A673 (cell line): Measurements from ENCODE around the gene RBMS1. TPM values are rescaled to one million over a fixed set of nuclear protein-coding genes. Genes with fewer than 3 reads are reported as not detected.

ENCODE experiments used
- BruUV-seq: library from RNA; stranded (reverse); fragments of 400-500 nt; replicated peaks from 2 replicates; lab custom pipeline; 2021; lab: Mats Ljungman, UMichigan
- CTCF ChIA-PET: fragments of 300-600 bp; sonication (Branson Sonifier 250); formaldehyde crosslinking; loops from one replicate; lab custom pipeline; 2022; ENCODE audit warnings: antibody characterized with exemption; lab: Charles Lee
- POLR2A ChIA-PET: fragments of 300-600 bp; sonication (Branson Sonifier 250); formaldehyde crosslinking; loops from one replicate; lab custom pipeline; 2022; ENCODE audit warnings: antibody characterized with exemption; ENCODE audit not compliant: low non-redundant PET; lab: Charles Lee
- DNase-seq: peaks from one replicate; pipeline ENCODE4 v3.0.0-alpha.2; 2015; ENCODE audit warnings: low spot score
- H3K27ac ChIP-seq: fragments of 200-600 bp; sonication (generic); 2 replicates; pipeline ENCODE4 v1.5.1; 2016; ENCODE audit warnings: mixed run types, low read depth, mild to moderate bottlenecking, mixed read lengths, antibody characterized with exemption, low read length; ENCODE audit not compliant: poor library complexity, severe bottlenecking
- H3K27me3 ChIP-seq: fragments of 200-600 bp; sonication (generic); replicated peaks from 2 replicates; pipeline ENCODE4 v1.6.1; 2017; ENCODE audit warnings: mixed run types, low read depth, mild to moderate bottlenecking, mixed read lengths, antibody characterized with exemption, low read length; ENCODE audit not compliant: insufficient read depth, poor library complexity
- H3K36me3 ChIP-seq: fragments of 200-600 bp; sonication (generic); 2 replicates; pipeline ENCODE4 v1.6.1; 2016; ENCODE audit warnings: mixed run types, mild to moderate bottlenecking, mixed read lengths, antibody characterized with exemption, low read length; ENCODE audit not compliant: insufficient read depth, poor library complexity, severe bottlenecking
- H3K4me1 ChIP-seq: fragments of 200-600 bp; sonication (generic); 2 replicates; pipeline ENCODE4 v1.6.1; 2017; ENCODE audit warnings: mixed run types, mild to moderate bottlenecking, mixed read lengths, antibody characterized with exemption, low read length; ENCODE audit not compliant: insufficient read depth, poor library complexity, severe bottlenecking
- H3K4me3 ChIP-seq: fragments of 200-600 bp; sonication (generic); 2 replicates; pipeline ENCODE4 v1.5.1; 2016; ENCODE audit warnings: low read depth, mixed run types, mild to moderate bottlenecking, mixed read lengths, low read length; ENCODE audit not compliant: poor library complexity, severe bottlenecking
- H3K9me3 ChIP-seq: fragments of 200-600 bp; sonication (generic); 2 replicates; pipeline ENCODE4 v1.6.1; 2016; ENCODE audit warnings: mixed run types, low read depth, mild to moderate bottlenecking, mixed read lengths, antibody characterized with exemption, low read length; ENCODE audit not compliant: poor library complexity, severe bottlenecking
- CTCF ChIP-seq: fragments of 300-800, 200-600 bp; sonication (generic); conservative IDR thresholded peaks from 2 replicates; pipeline ENCODE4 v1.5.1; 2017; ENCODE audit warnings: low read depth, mild to moderate bottlenecking, antibody characterized with exemption, low read length, moderate library complexity, mixed read lengths
- EZH2 ChIP-seq: fragments of 200-600 bp; sonication (generic); IDR thresholded peaks from 2 replicates; pipeline ENCODE4 v1.6.1; 2017; ENCODE audit warnings: borderline replicate concordance, low read depth, mild to moderate bottlenecking, mixed read lengths, antibody characterized with exemption, low read length; ENCODE audit not compliant: poor library complexity, severe bottlenecking
- intact Hi-C: fragments of 100-400 bp; cut with micrococcal nuclease; formaldehyde crosslinking; loops from one replicate; pipeline ENCODE4 v1.10.0; 2022; ENCODE audit not compliant: unreplicated experiment
- total RNA-seq: library from RNA; stranded (reverse); gene quantifications from 2 replicates; pipeline ENCODE4 v1.2.3, GENCODE V29; 2021

RBMS1 gene
- total RNA-seq, 1 experiment from 2014 or later = 84.9 TPM

DNA sequence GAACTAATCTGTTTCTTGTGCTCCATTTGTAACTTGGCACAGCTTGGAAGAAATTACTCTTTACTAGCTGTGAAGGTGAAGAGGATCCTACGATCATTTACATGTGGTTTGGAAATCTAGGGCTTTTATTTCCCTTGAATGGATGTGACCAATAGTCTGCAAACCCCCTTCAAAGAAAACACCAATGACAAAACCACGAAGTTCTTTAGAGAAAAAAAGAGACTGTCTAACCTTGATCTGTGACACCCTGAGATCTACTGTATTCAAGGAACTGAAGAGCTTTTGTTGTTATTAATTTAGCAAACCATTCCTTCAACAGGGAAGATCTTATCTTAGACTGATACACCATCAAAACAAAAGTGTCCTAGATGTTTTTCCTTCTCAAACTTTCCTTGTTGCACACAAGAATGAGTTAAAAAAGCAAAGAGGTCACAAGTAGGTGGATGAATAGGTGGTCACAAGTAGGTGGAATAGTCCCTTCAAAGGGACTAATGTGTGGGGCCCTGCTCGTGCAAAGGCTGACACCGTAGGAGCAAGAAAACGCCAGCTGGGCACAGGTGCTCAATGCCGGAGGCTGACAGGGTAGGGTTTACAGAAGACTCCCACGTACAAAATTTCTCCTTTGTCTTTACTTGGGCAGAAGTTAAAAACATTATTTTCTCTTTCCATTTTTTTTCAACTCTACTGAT lies 197.9 kb downstream of the RBMS1 start:
- Histone ChIP-seq H3K27ac (no peak overlapping the region), H3K36me3 (peaks cover 5% of the 10 kb centered on the region), H3K4me1 (peaks cover 37% of the 10 kb centered on the region), H3K4me3 (no peak overlapping the region), H3K9me3 (no peaks in the 10 kb centered on the region), H3K27me3 (no peaks in the 10 kb centered on the region)
- CTCF ChIA-PET = no interaction called here
- no TSS peak for BruUV-seq
- no peak for DNase-seq
- no peak for TF ChIP-seq EZH2
- TF ChIP-seq CTCF = no peak
- POLR2A ChIA-PET = interaction anchor here (0.7 kb wide), 1 partner anchor 684 kb away, joined by 8 read pairs; no protein-coding TSS in a partner anchor
- intact Hi-C loops = no loop called here

DNA sequence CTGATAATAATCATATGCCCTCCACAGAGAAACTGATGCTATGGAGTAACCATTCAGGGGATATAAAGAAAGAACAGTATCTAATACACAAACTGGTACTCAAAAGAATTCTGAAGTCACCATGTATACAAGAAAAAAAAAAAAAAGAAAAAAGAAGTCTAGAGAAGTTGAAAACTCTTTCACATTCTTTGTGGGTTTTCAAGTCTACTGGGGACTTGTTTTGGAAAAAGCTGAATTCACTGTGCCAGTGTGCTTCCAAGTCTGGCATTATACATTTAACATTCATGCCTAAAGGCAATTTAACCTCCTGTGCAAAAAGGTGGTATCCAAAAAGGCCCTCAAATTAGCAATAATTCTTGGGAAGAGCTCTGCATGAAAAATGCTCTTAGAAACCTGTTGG lies 198.7 kb downstream of the RBMS1 start:
- Histone ChIP-seq H3K27me3 (no peaks in the 10 kb centered on the region), H3K4me1 (peaks cover 36% of the 10 kb centered on the region), H3K27ac (no peak overlapping the region), H3K9me3 (no peaks in the 10 kb centered on the region), H3K36me3 (peaks cover 5% of the 10 kb centered on the region), H3K4me3 (no peak overlapping the region)
- POLR2A ChIA-PET = interaction anchor here (0.7 kb wide), 1 partner anchor 685 kb away, joined by 8 read pairs; no protein-coding TSS in a partner anchor
- no peak for DNase-seq
- intact Hi-C loops = no loop called here
- CTCF ChIA-PET = no interaction called here
- no TSS peak for BruUV-seq
- TF ChIP-seq CTCF (no peak), EZH2 (no peak)

- Histone ChIP-seq H3K27me3 (no peaks in the 10 kb centered on the region), H3K9me3 (no peaks in the 10 kb centered on the region), H3K4me3 (no peak overlapping the region), H3K4me1 (peaks cover 31% of the 10 kb centered on the region), H3K27ac (no peak overlapping the region), H3K36me3 (peaks cover 5% of the 10 kb centered on the region)
- ChIA-PET CTCF (no interaction called here), POLR2A (no interaction called here)
- TF ChIP-seq CTCF = no peak
- TF ChIP-seq EZH2 = no peak
- BruUV-seq = no TSS peak
- DNase-seq = no peak
- intact Hi-C loops = no loop called here
Observed at GRCh38 chr2:160294339-160294803, 199.2 kb downstream of the RBMS1 start.
